HG03095 (cell line): ENCODE data around the gene TMEM215.
"Not testable (repeated sequence)": the region's sequence is repeated elsewhere in the genome, so short reads cannot be mapped to it uniquely, and the experiment has no call there.

Experiments used
- ATAC-seq: cut with Tn5 transposase; IDR thresholded peaks from one replicate; pipeline ENCODE4 v1.9.1; 2021; ENCODE audit warnings: moderate library complexity; ENCODE audit not compliant: unreplicated experiment

TMEM215 gene, protein sequence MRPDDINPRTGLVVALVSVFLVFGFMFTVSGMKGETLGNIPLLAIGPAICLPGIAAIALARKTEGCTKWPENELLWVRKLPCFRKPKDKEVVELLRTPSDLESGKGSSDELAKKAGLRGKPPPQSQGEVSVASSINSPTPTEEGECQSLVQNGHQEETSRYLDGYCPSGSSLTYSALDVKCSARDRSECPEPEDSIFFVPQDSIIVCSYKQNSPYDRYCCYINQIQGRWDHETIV

DNA sequence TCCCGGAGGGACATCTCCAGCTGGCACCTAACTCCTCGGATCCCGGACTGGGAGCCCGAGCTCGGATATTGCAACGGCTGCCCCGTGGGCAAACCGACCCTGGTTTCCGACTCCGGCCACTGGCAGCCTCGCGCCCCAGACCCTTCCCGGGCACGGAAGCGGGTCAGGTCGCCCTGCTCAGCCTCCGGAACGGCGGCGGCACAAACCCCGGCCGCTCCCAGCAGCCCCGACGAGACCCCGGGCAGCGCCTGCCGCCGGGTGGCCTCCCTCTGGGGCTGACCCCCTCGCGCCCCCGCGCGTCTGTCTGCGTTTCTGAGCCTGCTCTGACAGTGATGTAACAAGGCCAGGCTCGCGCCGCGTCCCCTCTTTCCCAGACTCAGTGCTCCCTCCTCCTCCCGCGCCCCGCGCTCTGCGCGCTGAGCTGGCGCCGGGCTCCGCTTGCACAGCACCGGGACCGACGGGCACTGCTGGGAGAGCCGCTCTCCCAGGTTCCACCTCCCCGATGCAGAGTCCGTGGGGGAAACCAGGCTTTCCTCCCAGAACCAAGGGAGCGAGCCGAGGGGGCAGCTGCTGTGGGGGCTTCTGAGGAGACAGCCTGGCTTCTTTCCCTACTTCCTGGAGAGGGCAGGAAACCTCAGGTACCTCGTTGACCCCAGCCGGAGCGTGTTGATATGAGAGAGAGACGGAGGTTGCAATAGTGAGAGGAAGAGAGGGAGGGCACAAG is at the start of gene TMEM215:
TMEM215 (plus strand) TSS at position 373 of the 724 bp plus-strand sequence. CDS start 644 bp downstream, outside the sequence.
- no peak for ATAC-seq

GRCh38 chr9:32735476-32735875 is 47.9 kb upstream of the TMEM215 start:
- no peak for ATAC-seq

DNA sequence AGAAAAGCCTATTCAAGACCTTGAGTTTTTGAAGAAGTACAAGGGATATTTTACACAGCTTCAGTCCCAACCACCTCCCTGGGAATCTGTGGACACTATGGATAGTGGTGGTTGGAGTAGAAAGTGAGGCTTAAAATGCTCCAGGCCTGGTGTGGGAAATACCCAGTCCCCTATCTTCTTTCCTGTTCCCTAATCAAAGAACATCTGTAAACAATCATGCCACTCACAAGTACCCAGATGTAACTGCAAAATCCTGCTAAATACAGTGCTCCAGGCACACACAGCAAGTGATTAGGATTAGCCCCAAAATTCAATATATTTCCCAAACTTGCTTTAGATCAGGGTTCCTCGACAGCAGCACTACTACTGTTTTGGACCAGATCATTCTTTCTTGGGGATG is 46.0 kb upstream of the TMEM215 start:
- ATAC-seq: no peak

DNA sequence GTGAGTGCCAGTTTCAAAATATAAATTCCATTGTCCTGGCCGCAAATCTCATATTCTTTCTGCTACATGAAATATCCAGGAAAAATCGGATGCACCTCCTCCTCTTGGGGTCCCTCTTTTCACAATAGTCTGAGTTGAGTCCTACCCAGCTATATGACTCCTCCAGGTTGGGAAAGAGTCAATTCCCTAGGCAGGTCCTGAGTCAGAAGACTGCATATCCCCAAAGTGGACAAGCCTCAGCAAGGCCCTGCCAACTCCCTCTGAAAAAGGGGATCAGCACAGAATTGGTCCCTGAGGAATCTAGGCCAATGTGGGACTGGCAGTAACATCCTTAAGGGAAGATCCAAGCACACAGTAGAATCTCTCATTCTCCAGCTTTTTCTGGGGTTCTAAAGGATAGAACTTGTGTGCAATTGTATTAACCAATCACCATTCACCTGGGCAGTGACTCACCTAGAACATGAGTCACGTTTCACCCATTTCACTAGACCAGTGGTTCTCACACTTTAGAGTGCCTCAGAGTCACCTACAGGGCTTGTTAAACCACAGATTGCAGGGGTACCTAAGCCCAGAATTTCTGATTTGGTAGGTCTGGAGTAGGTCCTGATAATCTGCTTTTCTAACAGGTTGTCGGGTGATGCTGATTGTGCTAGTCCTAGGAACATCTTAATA is 44.7 kb upstream of the TMEM215 start:
- ATAC-seq: no peak

GRCh38 chr9:32741706-32742105 is 41.6 kb upstream of the TMEM215 start:
- ATAC-seq: no peak

- no peak for ATAC-seq
Measured at GRCh38 chr9:32742296-32742695, 41.0 kb upstream of the TMEM215 start.

GRCh38 chr9:32748013-32748412 is 35.3 kb upstream of the TMEM215 start:
- ATAC-seq: no peak

DNA sequence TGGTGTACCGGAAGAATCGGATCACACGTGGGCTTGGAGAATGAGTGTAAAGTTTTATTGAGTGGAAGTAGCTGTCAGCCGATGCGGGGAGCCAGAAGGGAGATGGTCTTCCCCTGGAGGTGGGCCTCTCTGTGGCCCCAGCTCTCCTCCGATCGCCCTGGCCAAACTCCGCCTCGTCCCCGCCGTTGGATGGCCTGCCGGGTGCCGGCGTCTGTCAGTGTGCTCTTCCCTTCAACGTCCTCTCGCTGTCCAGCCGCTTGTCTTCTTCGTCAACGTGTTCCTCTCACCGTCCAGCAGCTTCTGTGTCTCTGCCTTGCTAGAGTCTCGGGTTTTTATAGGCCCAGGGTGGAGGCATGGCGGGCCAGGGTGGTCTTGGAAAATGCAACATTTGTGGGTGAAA is 27.6 kb upstream of the TMEM215 start:
- no peak for ATAC-seq

- ATAC-seq: no peak
Measured at GRCh38 chr9:32764139-32764538, 19.2 kb upstream of the TMEM215 start.

DNA sequence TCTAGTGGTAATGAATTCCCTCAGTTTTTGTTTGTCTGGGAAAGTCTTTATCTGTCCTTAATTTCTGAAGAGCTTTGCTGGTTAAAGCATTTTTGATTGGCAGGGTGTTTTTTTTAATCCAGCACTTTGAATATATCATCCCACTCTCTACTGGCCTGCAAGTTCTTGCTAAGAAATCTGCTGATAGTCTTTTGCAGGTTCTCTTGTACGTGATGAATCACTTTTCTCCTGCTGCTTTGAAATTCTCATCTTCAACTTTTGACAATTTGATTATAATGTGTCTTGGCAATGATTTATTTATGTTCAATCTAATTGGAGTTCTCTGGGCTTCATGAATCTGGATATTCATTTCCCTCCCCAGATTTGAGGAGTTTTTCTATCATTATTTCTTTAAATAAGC is 8.1 kb upstream of the TMEM215 start:
- no peak for ATAC-seq

- no peak for ATAC-seq
Measured at GRCh38 chr9:32776201-32776600, 7.1 kb upstream of the TMEM215 start.

- no peak for ATAC-seq
Measured at GRCh38 chr9:32782476-32783167, 718 bp upstream of the TMEM215 start.

DNA sequence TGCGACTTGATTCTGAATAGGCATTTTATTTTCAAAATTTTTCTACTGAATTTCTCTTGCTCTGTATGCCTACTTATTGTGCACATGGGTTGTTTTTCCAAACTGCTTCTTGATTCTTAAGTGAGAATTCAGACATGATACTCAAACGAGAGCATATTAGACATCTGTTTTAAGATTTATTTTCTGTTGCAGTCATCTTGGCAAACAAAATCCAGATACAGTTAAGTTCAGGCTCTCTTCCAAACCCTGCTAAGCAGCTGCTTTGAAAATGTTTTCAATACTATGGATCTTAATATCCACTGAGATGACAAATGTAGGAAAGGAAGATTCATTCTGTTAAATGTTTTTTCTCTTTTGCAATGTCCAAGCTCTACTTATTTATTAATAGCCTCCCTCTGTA is 4.5 kb downstream of the TMEM215 start:
- ATAC-seq: no peak

DNA sequence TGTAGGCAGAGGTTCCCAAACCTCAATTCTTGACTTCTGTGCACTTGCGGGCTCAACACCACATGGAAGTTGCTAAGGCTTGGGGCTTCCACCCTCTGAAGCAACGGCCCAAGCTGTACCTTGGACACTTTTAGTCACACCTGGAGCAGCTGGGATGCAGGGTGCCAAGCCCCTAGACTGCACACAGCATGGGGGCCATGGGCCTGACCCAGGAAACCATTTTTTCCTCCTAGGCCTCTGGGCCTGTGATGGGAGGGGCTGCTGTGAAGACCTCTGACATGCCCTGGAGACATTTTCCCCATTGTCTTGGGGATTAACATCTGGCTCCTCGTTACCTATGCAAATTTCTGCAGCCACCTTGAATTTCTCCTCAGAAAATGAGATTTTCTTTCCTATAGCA is 12.7 kb downstream of the TMEM215 start:
- not testable (repeated sequence) for ATAC-seq

GRCh38 chr9:32801530-32801929 is 18.2 kb downstream of the TMEM215 start:
- ATAC-seq: no peak

DNA sequence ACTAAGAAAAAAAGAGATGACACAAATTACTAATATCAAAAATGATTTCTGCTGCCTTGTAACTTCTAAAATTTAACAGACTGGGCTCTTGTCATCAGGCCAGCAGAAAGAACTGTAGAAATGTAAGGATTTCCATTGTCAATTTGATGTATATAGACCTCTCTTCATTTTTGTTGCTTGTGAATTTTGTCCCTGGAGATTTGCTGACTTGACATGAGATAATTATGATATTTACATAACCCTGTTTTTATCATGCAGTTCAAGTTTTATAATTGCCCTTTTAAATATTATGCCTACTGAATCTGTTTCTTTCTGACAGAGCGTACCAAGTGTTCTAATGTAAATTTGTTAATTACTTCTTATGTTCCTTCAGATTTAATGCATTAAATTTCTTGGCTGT is 23.9 kb downstream of the TMEM215 start:
- no peak for ATAC-seq

DNA sequence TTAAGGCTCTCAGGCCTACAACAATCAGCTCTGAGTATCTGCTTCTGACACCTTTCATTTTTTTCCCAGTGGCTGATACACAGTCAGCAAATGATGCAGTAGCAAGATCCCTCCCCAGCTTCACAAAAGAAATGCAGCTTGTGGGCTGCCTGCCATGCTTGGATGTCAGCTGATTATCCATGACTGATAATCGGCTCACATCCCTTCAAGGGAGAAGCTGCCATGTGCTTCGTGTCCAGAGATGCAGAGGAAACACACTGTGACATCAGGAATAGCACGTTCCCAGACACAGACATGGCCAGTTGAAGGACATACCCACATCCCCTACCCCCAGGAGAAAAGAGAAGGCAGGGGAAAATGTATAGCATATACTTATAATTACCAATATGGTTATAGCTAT is 27.9 kb downstream of the TMEM215 start:
- ATAC-seq: no peak

DNA sequence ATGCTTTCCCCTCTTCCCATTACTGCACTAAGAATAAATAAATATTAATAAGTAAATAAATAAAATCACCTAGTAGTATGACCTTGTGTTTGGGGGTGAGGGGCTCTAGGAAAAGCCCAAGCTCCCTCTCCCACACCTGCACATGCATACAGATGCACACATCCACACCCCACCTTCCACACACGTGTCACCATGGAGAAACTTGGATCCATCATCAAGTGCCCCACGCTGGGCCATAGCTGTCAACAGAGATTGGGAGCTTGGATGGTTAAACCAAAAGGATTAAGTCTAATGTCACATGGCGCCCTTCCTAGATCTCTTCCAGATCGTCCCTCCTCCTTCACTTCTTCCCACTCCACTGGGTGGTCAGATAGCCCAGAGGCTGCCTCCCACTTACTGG is 37.0 kb downstream of the TMEM215 start:
- no peak for ATAC-seq

DNA sequence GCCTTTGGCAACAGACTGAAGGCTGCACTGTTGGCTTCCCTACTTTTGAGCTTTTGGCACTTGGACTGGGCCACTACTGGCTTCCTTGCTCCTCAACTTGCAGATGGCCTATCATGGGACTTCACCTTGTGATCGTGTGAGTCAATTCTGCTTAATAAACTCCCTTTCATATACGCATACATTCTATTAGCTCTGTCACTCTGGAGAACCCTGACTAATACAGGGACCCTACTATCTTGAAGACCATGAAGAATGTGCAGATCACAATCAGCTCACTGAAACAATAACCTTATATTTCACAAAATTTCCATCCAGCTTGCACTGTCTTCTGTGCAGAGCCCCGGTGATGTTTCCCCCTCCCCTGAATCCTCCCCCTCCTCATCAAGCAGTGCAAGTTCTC is 39.8 kb downstream of the TMEM215 start:
- ATAC-seq: no peak

DNA sequence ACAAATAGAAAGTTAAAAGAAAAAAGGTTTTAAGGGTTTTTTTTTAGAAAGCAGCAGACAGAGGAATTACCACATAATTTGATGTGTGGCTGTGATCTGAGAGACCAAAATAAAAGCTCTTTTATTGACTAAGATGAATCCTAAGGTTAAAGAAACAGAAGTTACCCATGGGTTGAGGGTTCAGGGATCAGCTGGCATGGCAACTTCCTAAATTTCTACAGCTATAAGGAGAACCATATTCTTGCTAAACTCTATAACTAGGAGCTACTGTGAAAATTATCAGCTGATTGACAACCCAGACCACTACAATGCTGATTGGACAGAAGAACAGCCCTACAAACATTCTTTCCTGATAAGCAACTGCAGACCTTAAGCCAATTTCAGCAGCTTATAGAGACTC is 40.2 kb downstream of the TMEM215 start:
- no peak for ATAC-seq

DNA sequence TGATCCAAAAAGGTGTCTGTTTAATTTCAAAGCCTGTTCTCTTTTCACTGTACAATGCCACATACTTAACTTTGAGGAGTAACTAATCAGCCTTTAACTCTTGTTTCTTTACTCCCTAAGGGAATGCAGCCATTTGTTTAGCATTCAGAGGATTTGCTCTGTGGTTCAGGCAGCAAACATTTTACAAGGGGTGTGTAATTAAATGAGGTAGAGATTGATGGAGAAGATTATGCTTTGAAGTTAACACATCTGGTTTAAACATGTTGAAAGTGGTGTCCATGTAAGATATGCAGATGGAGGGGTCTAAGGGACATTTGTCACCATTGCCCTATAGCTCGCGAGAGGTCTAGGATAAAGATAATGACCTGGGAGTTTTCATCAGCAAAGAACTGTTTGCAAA is 41.9 kb downstream of the TMEM215 start:
- no peak for ATAC-seq

DNA sequence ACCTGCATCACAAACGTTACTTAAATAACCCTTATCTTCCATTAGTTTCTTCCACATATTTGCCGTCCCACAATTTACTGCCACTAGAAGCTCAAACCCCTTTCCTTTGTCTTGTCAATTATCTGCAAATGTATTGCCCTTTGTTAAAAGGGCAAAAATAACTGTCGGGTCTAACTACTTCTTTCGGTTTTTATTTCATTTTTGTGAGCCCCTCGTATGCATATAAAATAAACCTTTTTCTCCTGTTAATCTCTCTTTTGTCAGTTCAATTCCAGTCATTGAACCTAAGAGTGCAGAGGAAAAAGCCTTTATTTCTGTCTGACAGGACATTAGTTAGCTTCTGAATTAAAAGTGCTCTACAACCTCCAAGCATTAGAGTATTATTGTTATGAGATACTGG is 45.5 kb downstream of the TMEM215 start:
- ATAC-seq: no peak
